ENCODE data around the gene CDHR2.

CDHR2 gene

DNA sequence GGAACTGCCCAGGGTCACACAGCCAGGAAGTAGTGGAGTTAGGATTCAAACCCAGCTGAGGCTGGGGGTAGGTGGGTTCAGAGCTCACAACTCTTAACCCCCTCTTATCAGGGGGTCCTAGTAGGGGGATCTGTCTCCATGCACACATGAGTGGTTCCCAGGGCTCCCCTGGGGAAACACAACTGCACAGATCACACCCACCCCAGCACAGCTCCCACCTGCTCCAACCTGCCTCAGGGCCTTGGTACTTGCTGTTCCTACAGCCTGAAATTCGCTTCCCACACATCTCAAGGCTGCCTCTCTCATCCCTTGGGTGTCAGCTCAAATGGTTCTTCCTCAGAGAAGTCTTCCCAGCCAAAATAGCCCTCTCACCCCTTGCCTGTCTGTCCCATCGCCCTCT is 76.4 kb downstream of the CDHR2 start:
- no peak for DNase-seq

DNA sequence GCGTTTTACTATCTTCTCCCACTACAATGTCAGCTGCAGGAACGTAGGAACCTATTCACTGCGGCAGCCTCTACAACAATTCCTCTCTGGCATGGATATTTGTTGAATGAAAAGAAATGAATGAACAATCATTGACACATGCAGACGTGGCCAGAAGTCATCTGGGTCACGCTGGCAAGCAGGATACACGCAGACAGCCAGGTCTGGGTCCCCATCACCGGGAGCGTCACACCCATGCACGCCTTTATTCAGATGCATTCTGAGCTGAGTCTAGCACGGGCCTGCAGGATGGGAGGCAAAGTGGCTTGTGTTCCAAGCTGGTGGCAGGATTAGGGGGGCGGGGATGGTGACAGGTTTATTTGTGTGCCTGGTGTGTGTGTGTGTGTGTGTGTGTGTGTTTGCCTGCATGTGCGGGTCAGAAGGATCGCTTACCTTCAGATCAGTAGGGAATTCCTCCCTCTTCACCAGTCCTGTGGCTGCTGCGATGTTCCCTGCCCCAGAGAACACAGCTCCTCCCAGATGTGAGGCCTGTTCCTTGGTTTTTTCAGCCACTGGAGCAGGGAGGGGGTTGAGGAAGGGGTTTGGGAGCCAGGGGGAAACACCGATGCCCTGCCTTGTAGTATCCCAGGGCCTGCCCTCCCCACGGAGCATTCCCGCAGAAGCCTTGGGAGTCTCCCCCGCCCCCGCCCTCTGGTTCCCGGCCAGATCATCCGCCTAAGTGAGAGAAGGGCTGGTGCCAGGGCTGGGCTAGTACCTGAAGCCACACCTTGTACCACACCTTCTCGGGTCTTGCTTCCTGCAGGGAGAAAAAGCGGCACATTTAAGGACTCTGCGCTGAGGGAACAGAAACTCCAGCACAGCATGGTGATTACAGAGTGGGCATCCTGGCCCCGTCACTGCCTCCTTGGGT is 77.1 kb downstream of the CDHR2 start:
- DNase-seq = no peak

DNA sequence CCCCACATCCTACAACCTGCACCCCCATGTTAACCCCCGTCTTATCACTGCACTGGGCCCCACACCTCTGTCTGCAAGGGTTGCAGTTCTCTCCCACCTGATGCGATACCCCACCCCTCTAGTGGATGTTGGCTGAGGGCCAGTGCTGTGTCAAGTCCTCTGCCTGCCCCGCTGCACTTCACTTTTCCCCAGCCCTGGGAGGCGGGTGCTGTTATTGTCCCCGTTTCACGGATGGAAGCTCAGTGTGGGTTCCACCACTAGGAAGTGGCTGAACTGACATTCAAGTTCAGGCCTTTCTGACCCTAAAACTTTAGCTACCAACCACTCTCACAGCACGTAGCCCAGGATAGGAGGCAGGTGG is 77.7 kb downstream of the CDHR2 start:
- DNase-seq = no peak

DNA sequence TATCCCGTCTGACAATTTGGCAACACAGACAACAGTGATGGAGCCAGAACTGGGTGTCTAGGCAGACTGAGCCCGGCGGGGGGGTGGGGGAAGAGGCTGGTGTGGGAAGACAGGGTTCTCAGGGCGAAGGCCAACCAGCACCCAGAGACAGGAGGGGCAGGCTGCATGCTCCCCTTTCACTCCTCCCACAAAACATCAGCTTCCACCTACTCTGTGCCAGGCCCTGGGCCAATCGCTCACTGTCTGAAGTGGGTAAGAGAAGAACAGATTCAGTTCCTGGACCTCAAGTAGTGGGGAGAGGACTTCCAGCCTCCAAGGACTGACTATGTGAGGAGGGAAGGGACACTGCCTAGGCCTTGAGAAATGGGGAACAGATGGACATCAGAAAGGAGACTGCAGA is 78.4 kb downstream of the CDHR2 start:
- no peak for DNase-seq

DNA sequence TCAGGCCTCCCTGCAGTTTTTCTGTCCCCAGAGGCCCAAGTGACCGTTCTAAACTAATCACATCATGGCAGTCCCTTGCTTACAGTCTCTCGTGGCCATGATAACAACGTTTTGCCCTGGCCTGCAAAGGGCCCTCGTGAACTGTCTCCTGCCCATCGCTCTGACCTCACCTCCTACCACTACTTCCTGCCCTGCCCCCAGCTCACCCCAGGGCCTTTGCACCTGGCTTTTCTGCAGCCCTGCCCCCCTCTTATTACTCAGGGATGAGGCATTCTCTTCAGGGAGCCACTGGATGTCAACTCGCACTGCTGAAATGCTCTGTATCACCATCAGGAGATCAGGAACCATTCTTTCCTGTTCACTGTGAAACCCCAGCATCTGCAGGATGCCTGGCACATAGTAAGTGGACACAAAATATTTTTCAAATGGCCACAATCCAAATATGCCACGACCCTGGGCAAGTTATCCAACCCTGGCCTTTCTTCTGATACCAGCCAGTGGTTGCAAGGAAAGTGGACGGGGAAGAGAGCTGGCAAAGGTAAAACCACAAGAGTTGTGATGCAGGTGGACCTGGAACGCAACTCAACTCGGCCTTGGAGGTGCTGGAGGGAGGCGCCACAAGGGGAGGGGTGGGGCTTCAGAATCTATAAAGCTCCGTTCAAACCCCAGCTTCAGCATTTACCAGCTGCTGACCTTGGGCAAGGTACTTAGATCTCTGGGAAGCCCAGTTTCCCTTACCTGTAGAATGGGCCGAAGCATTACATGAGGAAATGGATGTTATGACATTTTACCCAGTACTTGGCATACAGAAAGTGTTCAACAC is 79.5 kb downstream of the CDHR2 start:
- DNase-seq = no peak

DNA sequence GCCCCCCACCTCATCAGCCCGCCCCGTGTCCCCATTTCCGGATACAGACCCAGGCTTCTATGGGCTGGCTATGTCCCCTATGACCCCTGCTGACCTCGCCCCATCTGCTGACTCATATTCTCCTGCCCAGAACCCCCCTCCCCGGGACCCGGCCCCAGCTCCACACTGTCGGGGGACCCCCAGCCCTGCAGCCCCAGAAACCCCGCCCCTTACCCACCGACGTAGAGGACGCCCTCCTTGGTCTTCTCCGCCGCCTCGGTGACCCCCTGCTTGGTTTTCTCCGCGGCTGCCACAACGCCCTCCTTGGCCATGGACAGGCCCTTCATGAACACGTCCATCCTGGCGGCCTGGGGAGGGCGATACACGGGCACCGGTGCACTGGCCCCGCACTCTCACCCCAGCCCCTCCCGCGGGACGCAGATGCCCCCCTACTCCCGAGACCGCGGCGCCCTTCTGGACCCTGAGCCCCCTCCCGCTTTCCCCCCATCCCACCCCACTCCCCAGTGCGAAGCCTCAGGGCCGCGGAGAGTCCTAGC is 80.2 kb downstream of the CDHR2 start:
- no peak for DNase-seq

DNA sequence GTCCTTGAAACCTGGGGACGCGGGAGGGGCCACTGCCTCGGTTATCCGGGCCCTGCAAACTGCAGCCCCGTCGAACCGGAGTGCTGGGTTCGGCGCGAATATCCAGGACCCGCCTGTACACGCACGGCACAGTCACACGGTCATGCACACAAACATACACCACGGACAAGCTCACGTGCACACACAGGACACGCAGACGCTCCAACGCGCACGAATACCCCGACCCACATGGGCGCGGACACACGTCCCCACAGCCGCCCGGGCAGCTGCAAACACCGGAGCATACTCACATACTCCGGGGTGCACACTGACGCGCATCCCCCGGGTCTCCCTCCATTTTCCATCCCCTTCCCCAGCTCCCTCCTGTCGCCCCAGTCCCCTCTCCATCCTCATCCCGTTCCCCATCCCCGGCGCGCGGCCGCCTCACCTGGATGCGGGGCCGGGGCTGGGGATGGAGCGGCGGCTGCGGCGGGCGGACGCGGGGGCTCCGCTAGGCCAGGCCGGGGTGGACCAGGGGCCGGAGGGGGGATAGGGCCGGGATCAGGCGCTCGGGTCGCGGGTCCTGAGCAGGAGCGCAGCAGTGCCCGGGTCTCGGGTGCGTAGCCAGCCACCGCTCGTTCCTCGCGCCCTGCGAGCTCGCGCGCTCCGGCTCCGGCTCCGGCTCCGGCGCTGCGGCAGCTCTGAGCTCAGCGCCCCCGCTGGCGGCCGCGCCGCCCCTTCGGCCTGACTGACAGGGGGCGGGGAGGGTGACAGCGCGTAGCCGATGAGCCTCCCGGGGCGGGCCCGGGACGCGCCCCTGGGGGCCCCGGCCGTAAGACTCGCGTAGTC is 80.9 kb downstream of the CDHR2 start, which contains the start of the genes EIF4E1B and SNCB:
EIF4E1B (plus strand) TSS at position 823 of the 828 bp plus-strand sequence. CDS start 12,113 bp downstream, outside the sequence.
SNCB (minus strand) TSS at position 682 of the 828 bp plus-strand sequence. CDS start 880 bp downstream, outside the sequence.
- no peak for DNase-seq

DNA sequence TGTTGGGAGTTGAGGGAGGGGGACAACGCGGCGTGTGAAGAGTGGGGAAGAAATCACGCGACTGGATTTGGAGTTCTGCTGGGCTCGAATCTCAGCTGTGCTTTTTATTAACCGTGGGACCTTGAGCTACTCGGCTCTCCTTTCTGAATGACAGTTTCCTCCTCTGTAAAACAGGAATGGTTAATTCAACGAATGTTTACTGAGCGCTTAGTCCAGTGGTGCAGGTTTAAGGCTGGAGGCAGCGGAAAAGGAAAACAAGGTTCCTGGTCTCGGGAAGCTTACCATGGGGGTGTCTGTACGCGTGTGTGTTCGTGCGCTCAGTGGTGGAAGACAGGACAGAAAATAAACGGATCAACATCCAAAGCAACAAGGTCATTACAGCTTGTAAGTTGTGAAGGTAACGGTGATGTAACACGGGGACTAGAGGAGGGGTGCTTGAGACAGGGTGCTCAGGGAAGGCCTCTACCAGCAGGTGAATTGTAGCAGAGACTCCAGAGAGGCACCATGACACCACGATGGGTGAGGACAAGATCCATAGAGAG is 81.6 kb downstream of the CDHR2 start:
- no peak for DNase-seq

DNA sequence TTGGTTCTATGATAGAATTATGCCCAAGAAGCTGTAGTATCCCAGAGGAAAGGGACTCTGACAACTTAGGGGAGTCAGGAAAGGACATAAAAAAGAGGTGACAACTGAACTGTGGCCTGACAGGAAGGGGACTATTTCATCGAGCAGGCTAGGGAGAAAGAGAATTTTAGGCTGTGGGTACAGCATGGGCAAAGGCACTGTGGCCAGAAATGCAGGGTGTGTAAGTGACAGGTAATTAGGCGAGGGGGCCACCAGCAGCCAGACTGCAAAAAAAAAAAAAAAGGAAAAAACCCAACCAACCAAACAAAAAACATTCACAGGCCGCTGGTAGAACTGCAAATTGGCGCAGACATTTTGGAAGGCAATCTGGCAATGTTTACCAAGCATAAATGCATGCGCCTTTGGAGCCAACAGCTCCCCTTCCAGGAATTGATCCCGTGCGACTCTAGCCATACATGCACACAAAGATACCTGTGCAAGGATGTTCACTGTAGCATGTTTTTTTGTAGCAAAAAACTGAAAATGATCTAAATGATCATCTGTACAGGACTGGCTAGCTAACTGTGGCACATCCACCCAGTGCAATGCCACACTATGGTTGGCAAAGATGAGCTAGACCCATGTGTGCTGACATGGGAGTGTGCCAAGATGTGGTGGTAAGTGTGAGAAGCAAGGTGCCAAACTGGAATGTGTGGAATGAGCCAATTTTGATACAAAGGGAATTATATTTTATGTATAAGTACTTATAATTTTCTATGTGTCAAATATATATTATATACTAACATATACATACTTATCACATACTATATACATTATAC is 82.5 kb downstream of the CDHR2 start:
- DNase-seq = no peak

DNA sequence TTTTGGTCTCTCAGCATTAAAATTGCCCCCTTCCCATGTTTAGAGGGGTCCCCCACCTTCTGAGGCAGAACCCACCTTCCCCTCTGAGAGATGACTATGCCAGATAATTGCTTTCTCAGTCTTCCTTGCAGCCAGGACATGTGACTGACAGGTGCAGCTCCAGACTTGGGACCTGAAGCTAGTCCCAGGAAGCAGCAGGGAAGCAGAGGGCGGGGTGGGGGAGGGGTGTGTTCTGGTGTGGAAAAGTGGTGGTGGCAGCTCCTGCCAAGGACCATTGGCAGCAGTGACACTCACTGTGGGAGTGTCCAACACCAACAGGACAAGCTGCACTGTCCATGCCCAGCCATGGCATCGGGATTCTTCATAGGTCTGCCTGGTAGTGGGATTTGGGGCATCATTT is 83.6 kb downstream of the CDHR2 start:
- DNase-seq = no peak

GRCh38 chr5:176633598-176633997 is 84.5 kb downstream of the CDHR2 start:
- no peak for DNase-seq

- DNase-seq = no peak
These were observed 87.3 kb downstream of the CDHR2 start for GRCh38 chr5:176636426-176636825.

DNA sequence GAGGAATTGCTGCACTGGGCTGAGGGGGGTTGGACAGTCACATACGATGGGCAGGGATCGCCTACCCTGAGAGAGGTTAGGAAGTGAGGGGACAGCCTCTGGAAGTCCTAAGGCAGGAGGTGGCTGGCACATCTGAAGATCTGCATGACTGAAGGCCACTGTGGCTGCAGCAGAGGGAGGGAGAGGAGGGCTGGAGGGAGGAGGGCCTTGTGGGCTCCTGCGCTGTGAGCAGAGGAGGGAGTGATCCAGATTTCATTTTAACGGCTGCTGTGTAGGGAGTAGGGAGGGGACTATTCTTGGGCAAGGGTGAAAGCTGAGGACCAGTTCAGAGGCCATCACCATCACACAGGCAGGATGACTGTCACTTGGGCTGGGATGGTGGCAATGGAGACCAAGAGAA is 88.4 kb downstream of the CDHR2 start:
- DNase-seq = no peak

- DNase-seq = no peak
These were observed 89.3 kb downstream of the CDHR2 start for GRCh38 chr5:176638437-176638836.

GRCh38 chr5:176639208-176639607 is 90.1 kb downstream of the CDHR2 start:
- DNase-seq = no peak

DNA sequence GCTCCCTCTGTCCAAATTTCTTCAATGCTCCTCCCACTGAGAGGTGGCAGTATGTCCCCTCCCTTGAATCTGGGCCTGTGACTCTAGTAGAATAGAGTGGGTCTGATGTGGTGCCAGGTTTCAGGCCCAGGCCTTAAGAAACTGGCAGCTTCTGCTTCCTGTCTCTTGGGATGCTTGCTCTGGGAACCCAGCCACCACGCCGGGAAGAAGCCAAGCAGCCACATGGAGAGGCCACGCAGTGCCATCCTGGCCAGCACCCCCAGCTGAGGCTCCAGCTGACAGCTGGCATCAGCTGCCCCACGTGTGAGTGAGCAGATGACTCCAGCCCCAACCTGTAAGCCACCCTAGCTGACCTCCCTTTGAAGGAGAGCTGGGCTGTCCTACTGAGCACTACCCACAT is 90.8 kb downstream of the CDHR2 start:
- DNase-seq = peak; percentile 13

DNA sequence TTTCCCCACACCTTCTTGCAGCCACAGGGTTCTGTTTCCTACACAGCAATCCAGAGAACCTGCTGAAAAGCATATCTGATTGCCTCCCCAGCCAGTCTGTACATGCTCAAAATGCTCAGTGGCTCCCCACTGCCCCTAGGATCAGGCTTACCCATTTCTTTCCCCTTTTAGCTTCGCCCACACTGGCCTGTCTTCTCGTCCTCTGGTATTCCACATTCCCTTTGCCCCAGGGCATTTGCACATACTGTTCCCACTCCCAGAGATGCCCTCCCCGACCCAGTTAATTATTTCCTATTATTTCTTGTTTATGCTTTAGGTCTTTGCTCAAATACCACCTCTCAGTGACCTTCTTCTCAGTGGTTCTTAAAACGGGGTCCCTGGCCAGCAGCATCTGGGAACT is 91.5 kb downstream of the CDHR2 start:
- no peak for DNase-seq

DNA sequence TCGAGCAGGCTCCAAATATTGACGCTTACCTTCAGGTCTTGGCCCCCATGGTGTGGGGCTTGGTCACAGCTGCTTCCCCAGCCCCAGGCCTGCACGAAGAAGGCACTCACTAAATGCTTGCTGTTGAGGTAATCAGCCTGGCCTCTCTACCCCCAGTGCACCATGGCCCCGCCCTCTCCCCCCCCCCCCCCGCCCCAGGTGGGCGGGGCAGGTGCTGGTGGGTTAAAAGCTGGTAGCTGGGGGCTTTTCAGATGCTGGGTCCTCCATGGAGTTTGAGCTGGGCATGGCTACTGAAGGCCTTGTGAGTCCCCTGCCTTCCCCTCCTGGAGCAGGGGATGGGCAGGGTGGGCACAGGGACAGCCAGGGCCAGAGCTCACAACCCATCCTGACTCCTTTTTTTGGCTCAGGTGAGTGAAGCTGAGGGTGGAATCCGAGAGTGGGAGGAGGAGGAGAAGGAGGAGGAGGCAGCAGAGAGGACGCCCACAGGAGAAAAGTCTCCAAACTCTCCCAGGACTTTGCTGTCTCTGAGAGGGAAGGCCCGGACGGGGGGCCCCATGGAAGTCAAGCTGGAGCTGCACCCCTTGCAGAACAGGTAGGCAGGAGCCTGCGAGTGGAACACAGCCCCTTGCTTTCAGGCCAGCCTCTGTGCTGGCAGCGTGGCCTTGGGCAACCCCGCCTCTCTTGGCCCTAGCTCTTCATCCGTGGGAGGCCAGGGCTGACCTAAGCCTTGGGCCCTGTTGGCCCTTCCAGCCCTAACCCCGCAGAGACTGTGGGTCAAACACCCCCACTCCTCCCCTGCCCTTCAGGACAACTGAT is 93.7 kb downstream of the CDHR2 start:
- DNase-seq = no peak

GRCh38 chr5:176643491-176644219 is 94.5 kb downstream of the CDHR2 start:
- DNase-seq = no peak

- no peak for DNase-seq
These were observed 95.2 kb downstream of the CDHR2 start for GRCh38 chr5:176644294-176644693.
